ENCODE measurements around the gene COMMD1. TPM values are rescaled to one million over a fixed set of nuclear protein-coding genes. Genes with fewer than 3 reads are reported as not detected.
"Not testable (repeated sequence)": the region's sequence is repeated elsewhere in the genome, so short reads cannot be mapped to it uniquely, and the experiment has no call there.

The COMMD1 gene
- polyA plus RNA-seq, 1 donor (not counting 4 experiments of a cell fraction or from before 2014, with no cell fraction given): 44.8 TPM

DNA sequence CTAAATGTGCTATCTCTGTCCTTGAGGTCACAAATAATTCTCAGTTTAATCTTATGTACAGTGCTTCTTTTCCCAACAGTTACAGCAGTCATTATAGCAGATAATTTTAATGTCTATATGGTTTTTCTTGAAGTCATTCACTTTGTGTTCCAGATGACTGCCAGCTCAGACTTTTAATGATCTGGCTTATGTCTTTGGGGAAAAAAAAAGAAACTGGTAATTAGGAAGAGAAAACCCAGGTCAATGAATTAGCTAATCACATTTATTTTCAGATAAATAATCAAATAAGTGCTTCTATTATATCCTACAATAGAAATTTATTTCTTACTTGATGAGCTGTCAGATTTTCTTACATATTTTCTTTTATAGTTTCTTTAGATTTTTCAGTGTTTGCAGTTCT, 96.0 kb downstream of the COMMD1 start:
- Histone ChIP-seq H3K36me3 (ENCODE audit: control insufficient read depth in 2 of 2, extremely low read depth in 1 of 2, insufficient read depth in 2 of 2, low read length in 2 of 2) (no peaks in the 10 kb centered on the region), H3K27ac (ENCODE audit: control insufficient read depth, insufficient read depth, low read length) (no peak overlapping the region), H3K27me3 (ENCODE audit: control insufficient read depth, extremely low read depth, insufficient read depth, low read length) (no peaks in the 10 kb centered on the region), H3K9me3 (ENCODE audit: control insufficient read depth, low read depth, low read length) (no peaks in the 10 kb centered on the region), H3K4me2 (ENCODE audit: control insufficient read depth, extremely low read depth, insufficient read depth, low read depth, low read length) (no peak overlapping the region), H2AFZ (ENCODE audit: control insufficient read depth, low read length) (no peak overlapping the region), H3K4me1 (ENCODE audit: control insufficient read depth, extremely low read depth, insufficient read depth, low read length) (no peaks in the 10 kb centered on the region), H3K4me3 (ENCODE audit: control insufficient read depth in 2 of 3, extremely low read depth in 1 of 3, insufficient read depth in 2 of 3, low read depth in 1 of 3, low read length in 3 of 3) (no peak overlapping the region), H3K9ac (ENCODE audit: control insufficient read depth, extremely low read depth, insufficient read depth, low read length) (no peak overlapping the region), H4K20me1 (ENCODE audit: control insufficient read depth, extremely low read depth, insufficient read depth, low read length) (no peaks in the 10 kb centered on the region), H3K79me2 (ENCODE audit: control insufficient read depth, insufficient read depth, low read length) (no peaks in the 10 kb centered on the region), H3K9me1 (ENCODE audit: control insufficient read depth, extremely low read depth, insufficient read depth, low read length) (no peaks in the 10 kb centered on the region)
- FAIRE-seq (no peak), DNase-seq (ENCODE audit: low read depth, low spot score) (no peak)
- no peak for TF ChIP-seq EZH2 (IDR thresholded peaks at IDR 0.05; ENCODE audit: low read length)
- TF ChIP-seq, protein P1, sequence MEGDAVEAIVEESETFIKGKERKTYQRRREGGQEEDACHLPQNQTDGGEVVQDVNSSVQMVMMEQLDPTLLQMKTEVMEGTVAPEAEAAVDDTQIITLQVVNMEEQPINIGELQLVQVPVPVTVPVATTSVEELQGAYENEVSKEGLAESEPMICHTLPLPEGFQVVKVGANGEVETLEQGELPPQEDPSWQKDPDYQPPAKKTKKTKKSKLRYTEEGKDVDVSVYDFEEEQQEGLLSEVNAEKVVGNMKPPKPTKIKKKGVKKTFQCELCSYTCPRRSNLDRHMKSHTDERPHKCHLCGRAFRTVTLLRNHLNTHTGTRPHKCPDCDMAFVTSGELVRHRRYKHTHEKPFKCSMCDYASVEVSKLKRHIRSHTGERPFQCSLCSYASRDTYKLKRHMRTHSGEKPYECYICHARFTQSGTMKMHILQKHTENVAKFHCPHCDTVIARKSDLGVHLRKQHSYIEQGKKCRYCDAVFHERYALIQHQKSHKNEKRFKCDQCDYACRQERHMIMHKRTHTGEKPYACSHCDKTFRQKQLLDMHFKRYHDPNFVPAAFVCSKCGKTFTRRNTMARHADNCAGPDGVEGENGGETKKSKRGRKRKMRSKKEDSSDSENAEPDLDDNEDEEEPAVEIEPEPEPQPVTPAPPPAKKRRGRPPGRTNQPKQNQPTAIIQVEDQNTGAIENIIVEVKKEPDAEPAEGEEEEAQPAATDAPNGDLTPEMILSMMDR (optimal IDR thresholded peaks at IDR 0.05 in 1 of 3, IDR thresholded peaks at IDR 0.05 in 1 of 3, conservative IDR thresholded peaks at IDR 0.05 in 1 of 3; ENCODE audit: extremely low read depth in 1 of 3, insufficient read depth in 2 of 3, low read length in 3 of 3): no peak
- dilution Hi-C loops (cut with MboI; ENCODE audit: extremely low pct_ligation_motif_present, low sequenced_read_pairs): no loop called here

DNA sequence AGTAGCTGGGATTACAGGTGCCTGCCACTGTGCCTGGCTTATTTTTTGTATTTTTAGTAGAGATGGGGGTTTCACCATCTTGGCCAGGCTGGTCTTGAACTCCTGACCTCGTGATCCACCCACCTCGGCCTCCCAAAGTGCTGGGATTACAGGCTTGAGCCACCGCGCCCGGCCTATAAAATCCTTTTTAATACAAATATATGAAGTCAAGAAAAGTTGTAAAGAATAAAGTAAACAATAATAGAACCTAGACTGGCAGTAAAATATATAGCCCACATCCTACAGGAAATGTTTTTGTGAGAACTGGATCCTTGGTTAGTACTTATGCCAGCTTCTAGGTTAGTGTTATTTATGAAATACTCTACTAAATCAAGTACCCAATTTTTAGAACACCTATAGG, 99.0 kb downstream of the COMMD1 start:
- H3K36me3 ChIP-seq (ENCODE audit: control insufficient read depth in 2 of 2, extremely low read depth in 1 of 2, insufficient read depth in 2 of 2, low read length in 2 of 2); H3K4me1 ChIP-seq (ENCODE audit: control insufficient read depth, extremely low read depth, insufficient read depth, low read length); H3K9ac ChIP-seq (ENCODE audit: control insufficient read depth, extremely low read depth, insufficient read depth, low read length); H3K27me3 ChIP-seq (ENCODE audit: control insufficient read depth, extremely low read depth, insufficient read depth, low read length); H3K27ac ChIP-seq (ENCODE audit: control insufficient read depth, insufficient read depth, low read length); dilution Hi-C loops (cut with MboI; ENCODE audit: extremely low pct_ligation_motif_present, low sequenced_read_pairs); H3K4me2 ChIP-seq (ENCODE audit: control insufficient read depth, extremely low read depth, insufficient read depth, low read depth, low read length); H3K79me2 ChIP-seq (ENCODE audit: control insufficient read depth, insufficient read depth, low read length); H4K20me1 ChIP-seq (ENCODE audit: control insufficient read depth, extremely low read depth, insufficient read depth, low read length); H2AFZ ChIP-seq (ENCODE audit: control insufficient read depth, low read length); H3K9me3 ChIP-seq (ENCODE audit: control insufficient read depth, low read depth, low read length); H3K9me1 ChIP-seq (ENCODE audit: control insufficient read depth, extremely low read depth, insufficient read depth, low read length); DNase-seq (ENCODE audit: low read depth, low spot score); FAIRE-seq; H3K4me3 ChIP-seq (ENCODE audit: control insufficient read depth in 2 of 3, extremely low read depth in 1 of 3, insufficient read depth in 2 of 3, low read depth in 1 of 3, low read length in 3 of 3): not testable (repeated sequence)

DNA sequence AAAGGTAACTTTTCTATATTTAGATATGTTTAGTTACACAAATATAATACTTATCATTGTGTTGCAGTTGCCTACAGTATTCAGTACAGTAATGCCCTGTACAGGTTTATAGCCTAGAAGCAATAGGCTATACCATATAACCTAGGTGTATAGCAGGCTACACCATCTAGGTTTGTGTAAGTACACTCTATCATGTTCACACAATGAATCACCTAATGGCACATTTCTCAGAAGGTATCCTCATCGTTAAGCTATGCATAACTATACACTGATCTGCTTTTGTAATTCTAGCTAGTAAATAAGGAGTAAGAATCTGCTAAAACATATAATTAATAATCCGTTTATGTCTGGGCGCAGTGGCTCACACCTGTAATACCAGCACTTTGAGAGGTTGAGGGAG, 102.1 kb downstream of the COMMD1 start:
- Histone ChIP-seq H3K9me3 (ENCODE audit: control insufficient read depth, low read depth, low read length) (no peaks in the 10 kb centered on the region), H3K9ac (ENCODE audit: control insufficient read depth, extremely low read depth, insufficient read depth, low read length) (no peak overlapping the region), H4K20me1 (ENCODE audit: control insufficient read depth, extremely low read depth, insufficient read depth, low read length) (no peaks in the 10 kb centered on the region), H3K36me3 (ENCODE audit: control insufficient read depth in 2 of 2, extremely low read depth in 1 of 2, insufficient read depth in 2 of 2, low read length in 2 of 2) (no peaks in the 10 kb centered on the region), H3K4me1 (ENCODE audit: control insufficient read depth, extremely low read depth, insufficient read depth, low read length) (no peaks in the 10 kb centered on the region), H2AFZ (ENCODE audit: control insufficient read depth, low read length) (no peak overlapping the region), H3K4me2 (ENCODE audit: control insufficient read depth, extremely low read depth, insufficient read depth, low read depth, low read length) (no peak overlapping the region), H3K27me3 (ENCODE audit: control insufficient read depth, extremely low read depth, insufficient read depth, low read length) (no peaks in the 10 kb centered on the region), H3K27ac (ENCODE audit: control insufficient read depth, insufficient read depth, low read length) (no peak overlapping the region), H3K79me2 (ENCODE audit: control insufficient read depth, insufficient read depth, low read length) (no peaks in the 10 kb centered on the region), H3K4me3 (ENCODE audit: control insufficient read depth in 2 of 3, extremely low read depth in 1 of 3, insufficient read depth in 2 of 3, low read depth in 1 of 3, low read length in 3 of 3) (no peak overlapping the region), H3K9me1 (ENCODE audit: control insufficient read depth, extremely low read depth, insufficient read depth, low read length) (no peaks in the 10 kb centered on the region)
- TF ChIP-seq, protein P1 (optimal IDR thresholded peaks at IDR 0.05 in 1 of 3, IDR thresholded peaks at IDR 0.05 in 1 of 3, conservative IDR thresholded peaks at IDR 0.05 in 1 of 3; ENCODE audit: extremely low read depth in 1 of 3, insufficient read depth in 2 of 3, low read length in 3 of 3): no peak
- no peak for TF ChIP-seq EZH2 (IDR thresholded peaks at IDR 0.05; ENCODE audit: low read length)
- DNase-seq (ENCODE audit: low read depth, low spot score) (no peak), FAIRE-seq (no peak)
- dilution Hi-C loops (cut with MboI; ENCODE audit: extremely low pct_ligation_motif_present, low sequenced_read_pairs): no loop called here
